ENCODE data around the gene COTL1. TPM values are rescaled to one million over a fixed set of nuclear protein-coding genes. Genes with fewer than 3 reads are reported as not detected.
A peak's percentile ranks its signal among the peaks of the same experiment; 100 is the strongest.

Gene COTL1
- total and polyA plus RNA-seq, 4 donors, result 62.4 to 223 (median 142) TPM

DNA sequence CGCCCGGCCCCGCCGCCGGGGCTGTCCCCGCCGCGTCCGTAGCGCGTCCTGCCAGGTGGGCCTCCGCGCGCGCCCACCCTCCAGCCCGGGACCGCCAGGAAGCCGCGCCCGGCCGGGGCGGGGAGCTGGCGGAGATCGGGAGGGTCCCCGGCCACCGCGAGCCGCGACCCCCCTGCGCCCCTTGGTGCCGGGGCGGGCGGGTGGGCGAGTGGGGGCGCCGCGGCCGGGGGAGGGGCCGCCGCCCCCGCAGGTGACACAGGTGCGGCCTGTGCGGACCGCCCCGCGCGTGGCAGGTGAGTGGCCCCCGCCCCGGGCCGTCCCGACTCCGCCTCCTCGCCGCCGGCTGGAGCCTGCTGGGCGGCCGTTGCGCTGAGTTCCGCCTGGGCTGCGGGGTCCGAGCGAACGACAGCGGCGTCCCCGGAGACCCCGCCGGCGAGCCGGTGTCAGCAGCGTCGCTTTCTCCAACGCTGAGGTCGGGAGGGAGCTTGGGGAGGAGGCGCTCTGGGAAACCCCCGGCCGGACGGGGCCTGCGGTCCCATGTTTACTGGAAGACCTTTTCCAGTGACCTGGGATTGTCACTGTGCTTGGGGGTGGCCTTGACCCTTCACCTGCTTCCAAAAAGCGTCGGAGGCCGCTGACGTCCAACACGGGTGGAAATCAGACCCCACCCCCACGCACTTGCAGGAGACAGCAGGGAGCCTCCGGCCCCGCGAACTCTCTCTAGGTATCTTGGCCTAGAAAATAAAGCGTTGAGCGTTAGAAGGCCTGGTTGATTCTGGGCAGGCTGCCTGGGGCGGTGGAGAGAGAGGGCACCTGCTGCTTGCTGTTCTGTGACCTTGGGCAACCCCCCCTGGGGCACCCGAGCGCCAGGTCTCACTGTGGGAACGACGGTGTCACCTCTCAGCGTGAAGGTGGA lies 31.0 kb upstream of the COTL1 start:
- TF ChIP-seq, protein P1, sequence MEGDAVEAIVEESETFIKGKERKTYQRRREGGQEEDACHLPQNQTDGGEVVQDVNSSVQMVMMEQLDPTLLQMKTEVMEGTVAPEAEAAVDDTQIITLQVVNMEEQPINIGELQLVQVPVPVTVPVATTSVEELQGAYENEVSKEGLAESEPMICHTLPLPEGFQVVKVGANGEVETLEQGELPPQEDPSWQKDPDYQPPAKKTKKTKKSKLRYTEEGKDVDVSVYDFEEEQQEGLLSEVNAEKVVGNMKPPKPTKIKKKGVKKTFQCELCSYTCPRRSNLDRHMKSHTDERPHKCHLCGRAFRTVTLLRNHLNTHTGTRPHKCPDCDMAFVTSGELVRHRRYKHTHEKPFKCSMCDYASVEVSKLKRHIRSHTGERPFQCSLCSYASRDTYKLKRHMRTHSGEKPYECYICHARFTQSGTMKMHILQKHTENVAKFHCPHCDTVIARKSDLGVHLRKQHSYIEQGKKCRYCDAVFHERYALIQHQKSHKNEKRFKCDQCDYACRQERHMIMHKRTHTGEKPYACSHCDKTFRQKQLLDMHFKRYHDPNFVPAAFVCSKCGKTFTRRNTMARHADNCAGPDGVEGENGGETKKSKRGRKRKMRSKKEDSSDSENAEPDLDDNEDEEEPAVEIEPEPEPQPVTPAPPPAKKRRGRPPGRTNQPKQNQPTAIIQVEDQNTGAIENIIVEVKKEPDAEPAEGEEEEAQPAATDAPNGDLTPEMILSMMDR (IDR thresholded peaks at IDR 0.05; ENCODE audit: control extremely low read depth, extremely low read depth), result no peak
- H3K27ac ChIP-seq (ENCODE audit: low read depth in 1 of 2, low read length in 1 of 2), result peak overlapping the region; percentile 85 to 86
- no peaks in the 10 kb centered on the region for H3K27me3 ChIP-seq (ENCODE audit: control insufficient read depth in 3 of 3, insufficient read depth in 3 of 3, low read length in 2 of 3)
- H3K4me3 ChIP-seq, result peak overlapping the region; percentile 84
- peak; percentile 54 for ATAC-seq (ENCODE audit: insufficient read depth, low FRiP score)
- H3K36me3 ChIP-seq (ENCODE audit: control insufficient read depth in 4 of 4, insufficient read depth in 4 of 4, low read length in 4 of 4), result peaks cover 3 to 13% (median 6%) of the 10 kb centered on the region in 4 donors
- peaks cover 0 to 6% (median 5%) of the 10 kb centered on the region in 5 donors for H3K4me1 ChIP-seq (ENCODE audit: control insufficient read depth in 5 of 5, insufficient read depth in 5 of 5, low read length in 5 of 5)
- peak overlapping the region in 1 of 2 donors; percentile 21 for H3K9ac ChIP-seq (ENCODE audit: insufficient read depth in 1 of 2, low read length in 2 of 2)
- WGBS, 2 donors, result 3 to 7% methylated on average over 58 to 96 of the region's 96 CpGs
- H3K9me3 ChIP-seq (ENCODE audit: control insufficient read depth in 4 of 4, insufficient read depth in 3 of 4, low read length in 3 of 4), result no peaks in the 10 kb centered on the region
- DNase-seq, result peak in 2 of 3 donors; percentile 28 to 36

GRCh38 chr16:84647828-84648594 lies 30.1 kb upstream of the COTL1 start, which contains the start of gene KLHL36:
TSS of gene KLHL36 (plus strand) at chr16:84648511. CDS start at chr16:84650868, 2,357 bp downstream.
- Histone ChIP-seq H3K27ac (ENCODE audit: low read depth in 1 of 2, low read length in 1 of 2) (peak within 1 kb of the TSS; percentile 86 to 89), H3K27me3 (ENCODE audit: control insufficient read depth in 3 of 3, insufficient read depth in 3 of 3, low read length in 2 of 3) (no peaks in the 10 kb centered on the region), H3K4me1 (ENCODE audit: control insufficient read depth in 5 of 5, insufficient read depth in 5 of 5, low read length in 5 of 5) (peaks cover 3 to 10% (median 5%) of the 10 kb centered on the region in 5 donors), H3K9ac (ENCODE audit: insufficient read depth in 1 of 2, low read length in 2 of 2) (peak within 1 kb of the TSS in 1 of 2 donors; percentile 21), H3K36me3 (ENCODE audit: control insufficient read depth in 4 of 4, insufficient read depth in 4 of 4, low read length in 4 of 4) (peaks cover 3 to 12% (median 6%) of the 10 kb centered on the region in 4 donors), H3K9me3 (ENCODE audit: control insufficient read depth in 4 of 4, insufficient read depth in 3 of 4, low read length in 3 of 4) (no peaks in the 10 kb centered on the region), H3K4me3 (peak within 1 kb of the TSS; percentile 84)
- ATAC-seq (ENCODE audit: insufficient read depth, low FRiP score) (peak; percentile 82), DNase-seq (peak; percentile 46 to 65 (median 61))
- TF ChIP-seq, protein P1 (IDR thresholded peaks at IDR 0.05; ENCODE audit: control extremely low read depth, extremely low read depth), result no peak
- 5 to 7% methylated on average over 48 to 77 of the region's 77 CpGs for WGBS, 2 donors

DNA sequence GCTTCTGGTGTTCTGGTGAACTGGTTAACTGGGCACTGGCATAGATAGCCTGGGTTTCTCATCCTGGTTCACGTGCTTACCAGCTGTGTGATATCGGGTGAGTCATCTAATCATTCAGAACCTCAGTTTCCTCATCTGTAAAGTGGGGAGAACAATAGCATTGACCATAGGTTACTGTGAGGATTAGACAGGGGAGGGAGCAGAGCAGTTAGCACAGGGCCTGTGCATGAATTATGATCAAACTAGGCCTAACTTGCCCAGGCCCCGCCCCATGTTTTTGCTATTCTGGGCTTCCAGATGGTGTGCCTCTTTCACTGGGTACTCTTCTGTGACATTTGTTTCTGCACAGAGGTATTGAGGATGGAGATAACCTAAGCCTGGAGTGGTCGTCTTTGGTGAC lies 25.8 kb upstream of the COTL1 start:
- no peak overlapping the region for H3K9ac ChIP-seq (ENCODE audit: insufficient read depth in 1 of 2, low read length in 2 of 2)
- peaks cover 0 to 11% (median 3%) of the 10 kb centered on the region in 5 donors for H3K4me1 ChIP-seq (ENCODE audit: control insufficient read depth in 5 of 5, insufficient read depth in 5 of 5, low read length in 5 of 5)
- TF ChIP-seq, protein P1 (IDR thresholded peaks at IDR 0.05; ENCODE audit: control extremely low read depth, extremely low read depth), result no peak
- DNase-seq (no peak), ATAC-seq (ENCODE audit: insufficient read depth, low FRiP score) (no peak)
- H3K27me3 ChIP-seq (ENCODE audit: control insufficient read depth in 3 of 3, insufficient read depth in 3 of 3, low read length in 2 of 3), result peaks cover 0 to 3% (median 0%) of the 10 kb centered on the region in 3 donors
- no peaks in the 10 kb centered on the region for H3K9me3 ChIP-seq (ENCODE audit: control insufficient read depth in 4 of 4, insufficient read depth in 3 of 4, low read length in 3 of 4)
- H3K27ac ChIP-seq (ENCODE audit: low read depth in 1 of 2, low read length in 1 of 2), result peak overlapping the region in 1 of 2 donors; percentile 17
- 80 to 85% methylated on average over 4 of the region's 4 CpGs for WGBS, 2 donors
- no peak overlapping the region for H3K4me3 ChIP-seq
- H3K36me3 ChIP-seq (ENCODE audit: control insufficient read depth in 4 of 4, insufficient read depth in 4 of 4, low read length in 4 of 4), result no peaks in the 10 kb centered on the region
